ENCODE measurements around the gene KMT2E. TPM values are rescaled to one million over a fixed set of nuclear protein-coding genes. Genes with fewer than 3 reads are reported as not detected.
"Not testable (repeated sequence)": the region's sequence is repeated elsewhere in the genome, so short reads cannot be mapped to it uniquely, and the experiment has no call there.

The KMT2E gene
- total RNA-seq, 2 experiments from 2014 or later, result 50.1 to 72.8 TPM

DNA sequence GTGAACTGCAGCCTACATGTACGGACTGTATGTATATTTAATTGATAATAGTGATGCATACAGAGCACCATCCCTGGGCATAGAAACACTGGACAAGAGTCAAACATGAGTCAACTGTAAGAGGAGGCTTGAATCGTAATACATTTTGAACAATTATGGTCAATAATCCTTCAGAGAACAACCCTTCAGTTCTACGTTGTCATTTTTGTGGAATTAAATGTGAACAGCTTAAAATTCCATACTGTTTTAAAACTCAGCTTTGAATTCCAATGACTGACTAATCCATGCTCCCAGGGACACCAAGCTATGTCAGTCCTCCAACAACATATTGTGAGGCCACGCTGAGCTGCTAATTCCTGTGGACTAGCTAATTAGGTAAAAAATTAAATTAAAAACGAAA, 41.5 kb upstream of the KMT2E start:
- intact Hi-C loops (cut with micrococcal nuclease; ENCODE audit: unreplicated experiment), result no loop called here
- no peaks in the 10 kb centered on the region for H3K79me2 ChIP-seq (ENCODE audit: insufficient read depth, low read depth, low read length)
- DNase-seq (ENCODE audit: low spot score), result no peak
- TF ChIP-seq EZH2phosphoT487 (IDR thresholded peaks at IDR 0.05; ENCODE audit: borderline replicate concordance, low read depth, low read length), result no peak
- TF ChIP-seq, protein P1, sequence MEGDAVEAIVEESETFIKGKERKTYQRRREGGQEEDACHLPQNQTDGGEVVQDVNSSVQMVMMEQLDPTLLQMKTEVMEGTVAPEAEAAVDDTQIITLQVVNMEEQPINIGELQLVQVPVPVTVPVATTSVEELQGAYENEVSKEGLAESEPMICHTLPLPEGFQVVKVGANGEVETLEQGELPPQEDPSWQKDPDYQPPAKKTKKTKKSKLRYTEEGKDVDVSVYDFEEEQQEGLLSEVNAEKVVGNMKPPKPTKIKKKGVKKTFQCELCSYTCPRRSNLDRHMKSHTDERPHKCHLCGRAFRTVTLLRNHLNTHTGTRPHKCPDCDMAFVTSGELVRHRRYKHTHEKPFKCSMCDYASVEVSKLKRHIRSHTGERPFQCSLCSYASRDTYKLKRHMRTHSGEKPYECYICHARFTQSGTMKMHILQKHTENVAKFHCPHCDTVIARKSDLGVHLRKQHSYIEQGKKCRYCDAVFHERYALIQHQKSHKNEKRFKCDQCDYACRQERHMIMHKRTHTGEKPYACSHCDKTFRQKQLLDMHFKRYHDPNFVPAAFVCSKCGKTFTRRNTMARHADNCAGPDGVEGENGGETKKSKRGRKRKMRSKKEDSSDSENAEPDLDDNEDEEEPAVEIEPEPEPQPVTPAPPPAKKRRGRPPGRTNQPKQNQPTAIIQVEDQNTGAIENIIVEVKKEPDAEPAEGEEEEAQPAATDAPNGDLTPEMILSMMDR (conservative IDR thresholded peaks at IDR 0.05; ENCODE audit: low read length), result no peak
- no peaks in the 10 kb centered on the region for H3K36me3 ChIP-seq (ENCODE audit: insufficient read depth, low read length)
- no peak overlapping the region for H3K27ac ChIP-seq (ENCODE audit: low read depth, low read length, poor library complexity, severe bottlenecking)
- no peaks in the 10 kb centered on the region for H4K20me1 ChIP-seq (ENCODE audit: insufficient read depth, low read length)
- H2AFZ ChIP-seq (ENCODE audit: low read length), result no peak overlapping the region
- ChIA-PET POLR2A (interaction anchor here (0.6 to 1.1 kb wide), 2 partner anchors 11 to 20 kb away, joined by 3 read pairs; no protein-coding TSS in a partner anchor), CTCF (ENCODE audit: unreplicated experiment) (interaction anchor here (1.0 kb wide), 1 partner anchor 25 kb away, joined by 3 read pairs; no protein-coding TSS in a partner anchor)
- no peak overlapping the region for H3K4me3 ChIP-seq (ENCODE audit: low read depth, low read length, poor library complexity, severe bottlenecking)
- H3K4me2 ChIP-seq (ENCODE audit: low read length), result no peak overlapping the region
- BruUV-seq (replicated peaks), result no TSS peak
- no peaks in the 10 kb centered on the region for H3K9me3 ChIP-seq (ENCODE audit: low read length)
- H3K4me1 ChIP-seq (ENCODE audit: insufficient read depth, low read length, poor library complexity, severe bottlenecking), result peaks cover 3% of the 10 kb centered on the region
- H3K9me2 ChIP-seq (ENCODE audit: insufficient read depth, low read length), result no peaks in the 10 kb centered on the region

DNA sequence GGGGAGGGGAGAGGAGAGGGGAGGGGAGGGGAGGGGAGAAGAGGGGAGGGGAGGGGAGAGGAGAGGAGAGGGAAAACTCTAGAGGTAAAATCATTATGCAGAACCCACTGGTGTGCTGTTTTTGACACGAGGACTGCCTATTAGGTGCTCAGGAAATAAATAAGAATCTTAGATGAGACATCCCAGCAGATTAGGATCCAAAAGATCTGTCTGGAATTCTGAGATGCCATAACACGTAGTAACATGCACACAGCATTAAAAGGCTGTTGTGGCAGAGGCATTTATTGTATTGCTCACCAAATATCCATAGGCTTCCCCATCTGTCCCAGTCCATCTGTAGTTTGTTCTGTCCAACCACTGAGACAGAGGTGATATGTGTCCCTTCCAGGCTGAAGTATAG, 40.8 kb upstream of the KMT2E start:
- Histone ChIP-seq H3K4me2 (ENCODE audit: low read length) (no peak overlapping the region), H3K9me2 (ENCODE audit: insufficient read depth, low read length) (no peaks in the 10 kb centered on the region), H3K79me2 (ENCODE audit: insufficient read depth, low read depth, low read length) (no peaks in the 10 kb centered on the region), H3K4me3 (ENCODE audit: low read depth, low read length, poor library complexity, severe bottlenecking) (no peak overlapping the region), H3K36me3 (ENCODE audit: insufficient read depth, low read length) (no peaks in the 10 kb centered on the region), H4K20me1 (ENCODE audit: insufficient read depth, low read length) (no peaks in the 10 kb centered on the region), H3K4me1 (ENCODE audit: insufficient read depth, low read length, poor library complexity, severe bottlenecking) (peaks cover 3% of the 10 kb centered on the region), H2AFZ (ENCODE audit: low read length) (no peak overlapping the region), H3K27ac (ENCODE audit: low read depth, low read length, poor library complexity, severe bottlenecking) (no peak overlapping the region), H3K9me3 (ENCODE audit: low read length) (no peaks in the 10 kb centered on the region)
- intact Hi-C loops (cut with micrococcal nuclease; ENCODE audit: unreplicated experiment), result no loop called here
- no TSS peak for BruUV-seq (replicated peaks)
- DNase-seq (ENCODE audit: low spot score), result no peak
- ChIA-PET CTCF (ENCODE audit: unreplicated experiment) (no interaction called here), POLR2A (interaction anchor here (1.1 kb wide), 1 partner anchor 10 kb away, joined by 3 read pairs; no protein-coding TSS in a partner anchor)
- no peak for TF ChIP-seq EZH2phosphoT487 (IDR thresholded peaks at IDR 0.05; ENCODE audit: borderline replicate concordance, low read depth, low read length)
- TF ChIP-seq, protein P1 (conservative IDR thresholded peaks at IDR 0.05; ENCODE audit: low read length), result no peak

DNA sequence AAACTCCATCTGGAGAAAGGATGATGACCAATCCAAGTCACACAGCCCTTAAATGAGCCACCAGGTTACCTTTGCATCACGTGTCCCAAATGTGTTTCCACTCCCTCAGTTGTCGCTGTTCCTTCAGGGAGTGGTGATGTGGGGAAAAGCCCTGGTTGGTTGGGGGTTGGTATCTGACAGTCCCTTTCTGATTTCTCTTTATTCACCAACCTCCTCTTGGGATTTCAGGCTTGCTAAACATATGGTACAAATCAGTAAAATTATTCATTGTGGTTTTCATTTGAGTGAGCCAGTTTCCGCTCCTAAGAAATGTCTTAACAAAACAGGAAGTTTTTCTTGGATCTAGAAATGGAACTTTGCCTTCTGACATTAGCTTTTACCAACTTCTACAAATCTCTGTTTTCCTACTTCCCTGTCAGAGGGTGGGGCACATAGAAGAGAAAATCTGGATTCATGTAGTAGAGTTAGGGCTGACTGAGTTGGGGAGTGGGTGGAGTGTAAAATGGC, 40.0 kb upstream of the KMT2E start:
- Histone ChIP-seq H3K4me1 (ENCODE audit: insufficient read depth, low read length, poor library complexity, severe bottlenecking) (peaks cover 10% of the 10 kb centered on the region), H2AFZ (ENCODE audit: low read length) (no peak overlapping the region), H3K9me3 (ENCODE audit: low read length) (no peaks in the 10 kb centered on the region), H3K9me2 (ENCODE audit: insufficient read depth, low read length) (no peaks in the 10 kb centered on the region), H3K79me2 (ENCODE audit: insufficient read depth, low read depth, low read length) (no peaks in the 10 kb centered on the region), H3K27ac (ENCODE audit: low read depth, low read length, poor library complexity, severe bottlenecking) (no peak overlapping the region), H4K20me1 (ENCODE audit: insufficient read depth, low read length) (no peaks in the 10 kb centered on the region), H3K36me3 (ENCODE audit: insufficient read depth, low read length) (0 out of 2 replicates have a peak, but pooled peaks cover under 1% of the 10 kb centered on the region), H3K4me3 (ENCODE audit: low read depth, low read length, poor library complexity, severe bottlenecking) (no peak overlapping the region), H3K4me2 (ENCODE audit: low read length) (no peak overlapping the region)
- DNase-seq (ENCODE audit: low spot score), result no peak
- BruUV-seq (replicated peaks), result no TSS peak
- TF ChIP-seq, protein P1 (conservative IDR thresholded peaks at IDR 0.05; ENCODE audit: low read length), result no peak
- TF ChIP-seq EZH2phosphoT487 (IDR thresholded peaks at IDR 0.05; ENCODE audit: borderline replicate concordance, low read depth, low read length), result no peak
- POLR2A ChIA-PET, result interaction anchor here (0.6 kb wide), 2 partner anchors 28 to 93 kb away, joined by 3 to 6 read pairs; no protein-coding TSS in a partner anchor
- intact Hi-C loops (cut with micrococcal nuclease; ENCODE audit: unreplicated experiment), result no loop called here
- CTCF ChIA-PET (ENCODE audit: unreplicated experiment), result no interaction called here

DNA sequence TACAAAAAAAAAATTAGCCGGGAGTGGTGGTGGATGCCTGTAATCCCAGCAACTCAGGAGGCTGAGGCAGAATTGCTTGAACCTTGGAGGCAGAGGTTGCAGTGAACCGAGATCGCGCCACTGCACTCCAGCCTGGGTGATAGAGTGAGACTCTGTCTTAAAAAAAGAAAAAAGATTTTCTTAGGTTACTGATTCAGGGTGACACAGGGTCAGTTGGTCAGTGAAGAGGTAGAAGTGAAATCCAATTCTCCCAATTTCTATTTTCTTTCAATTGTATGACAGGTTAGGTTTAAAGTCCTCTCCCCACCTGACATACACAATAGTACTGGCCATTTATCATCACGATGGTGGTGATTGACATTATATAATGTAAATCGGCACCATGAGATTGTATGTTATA, 38.5 kb upstream of the KMT2E start:
- H3K9me3 ChIP-seq (ENCODE audit: low read length); POLR2A ChIA-PET; H2AFZ ChIP-seq (ENCODE audit: low read length); H3K9me2 ChIP-seq (ENCODE audit: insufficient read depth, low read length); CTCF ChIA-PET (ENCODE audit: unreplicated experiment); DNase-seq (ENCODE audit: low spot score); BruUV-seq (replicated peaks); H3K27ac ChIP-seq (ENCODE audit: low read depth, low read length, poor library complexity, severe bottlenecking); H3K79me2 ChIP-seq (ENCODE audit: insufficient read depth, low read depth, low read length); H3K4me3 ChIP-seq (ENCODE audit: low read depth, low read length, poor library complexity, severe bottlenecking); H3K4me2 ChIP-seq (ENCODE audit: low read length); intact Hi-C loops (cut with micrococcal nuclease; ENCODE audit: unreplicated experiment); H4K20me1 ChIP-seq (ENCODE audit: insufficient read depth, low read length): not testable (repeated sequence)
- Histone ChIP-seq H3K36me3 (ENCODE audit: insufficient read depth, low read length) (0 out of 2 replicates have a peak, but pooled peaks cover 10% of the 10 kb centered on the region), H3K4me1 (ENCODE audit: insufficient read depth, low read length, poor library complexity, severe bottlenecking) (peaks cover 20% of the 10 kb centered on the region)
